ENCODE measurements around the gene TSPAN17.

Gene TSPAN17

DNA sequence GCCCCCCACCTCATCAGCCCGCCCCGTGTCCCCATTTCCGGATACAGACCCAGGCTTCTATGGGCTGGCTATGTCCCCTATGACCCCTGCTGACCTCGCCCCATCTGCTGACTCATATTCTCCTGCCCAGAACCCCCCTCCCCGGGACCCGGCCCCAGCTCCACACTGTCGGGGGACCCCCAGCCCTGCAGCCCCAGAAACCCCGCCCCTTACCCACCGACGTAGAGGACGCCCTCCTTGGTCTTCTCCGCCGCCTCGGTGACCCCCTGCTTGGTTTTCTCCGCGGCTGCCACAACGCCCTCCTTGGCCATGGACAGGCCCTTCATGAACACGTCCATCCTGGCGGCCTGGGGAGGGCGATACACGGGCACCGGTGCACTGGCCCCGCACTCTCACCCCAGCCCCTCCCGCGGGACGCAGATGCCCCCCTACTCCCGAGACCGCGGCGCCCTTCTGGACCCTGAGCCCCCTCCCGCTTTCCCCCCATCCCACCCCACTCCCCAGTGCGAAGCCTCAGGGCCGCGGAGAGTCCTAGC, 17.9 kb upstream of the TSPAN17 start:
- no peaks in the 10 kb centered on the region for H3K36me3 Mint-ChIP-seq (ENCODE audit: low read depth)
- H3K4me1 Mint-ChIP-seq (ENCODE audit: low read depth) = peaks cover 13% of the 10 kb centered on the region
- H3K27ac Mint-ChIP-seq = no peak overlapping the region
- peaks cover 64% of the 10 kb centered on the region for H3K27me3 Mint-ChIP-seq
- no peak overlapping the region for H3K4me3 Mint-ChIP-seq
- no peaks in the 10 kb centered on the region for H3K9me3 Mint-ChIP-seq

DNA sequence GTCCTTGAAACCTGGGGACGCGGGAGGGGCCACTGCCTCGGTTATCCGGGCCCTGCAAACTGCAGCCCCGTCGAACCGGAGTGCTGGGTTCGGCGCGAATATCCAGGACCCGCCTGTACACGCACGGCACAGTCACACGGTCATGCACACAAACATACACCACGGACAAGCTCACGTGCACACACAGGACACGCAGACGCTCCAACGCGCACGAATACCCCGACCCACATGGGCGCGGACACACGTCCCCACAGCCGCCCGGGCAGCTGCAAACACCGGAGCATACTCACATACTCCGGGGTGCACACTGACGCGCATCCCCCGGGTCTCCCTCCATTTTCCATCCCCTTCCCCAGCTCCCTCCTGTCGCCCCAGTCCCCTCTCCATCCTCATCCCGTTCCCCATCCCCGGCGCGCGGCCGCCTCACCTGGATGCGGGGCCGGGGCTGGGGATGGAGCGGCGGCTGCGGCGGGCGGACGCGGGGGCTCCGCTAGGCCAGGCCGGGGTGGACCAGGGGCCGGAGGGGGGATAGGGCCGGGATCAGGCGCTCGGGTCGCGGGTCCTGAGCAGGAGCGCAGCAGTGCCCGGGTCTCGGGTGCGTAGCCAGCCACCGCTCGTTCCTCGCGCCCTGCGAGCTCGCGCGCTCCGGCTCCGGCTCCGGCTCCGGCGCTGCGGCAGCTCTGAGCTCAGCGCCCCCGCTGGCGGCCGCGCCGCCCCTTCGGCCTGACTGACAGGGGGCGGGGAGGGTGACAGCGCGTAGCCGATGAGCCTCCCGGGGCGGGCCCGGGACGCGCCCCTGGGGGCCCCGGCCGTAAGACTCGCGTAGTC, 17.2 kb upstream of the TSPAN17 start, which contains the start of the genes EIF4E1B and SNCB:
Gene EIF4E1B, plus strand, starts transcription at position 823 of the 828 bp plus-strand sequence. CDS start 12,113 bp downstream, outside the sequence.
Gene SNCB, minus strand, starts transcription at position 682 of the 828 bp plus-strand sequence. CDS start 880 bp downstream, outside the sequence.
- Mint-ChIP-seq H3K27ac (no peak within 1 kb of the TSS), H3K36me3 (ENCODE audit: low read depth) (no peaks in the 10 kb centered on the region), H3K4me3 (peak within 1 kb of the TSS; percentile 38), H3K27me3 (peaks cover 67% of the 10 kb centered on the region), H3K9me3 (no peaks in the 10 kb centered on the region), H3K4me1 (ENCODE audit: low read depth) (peaks cover 13% of the 10 kb centered on the region)

DNA sequence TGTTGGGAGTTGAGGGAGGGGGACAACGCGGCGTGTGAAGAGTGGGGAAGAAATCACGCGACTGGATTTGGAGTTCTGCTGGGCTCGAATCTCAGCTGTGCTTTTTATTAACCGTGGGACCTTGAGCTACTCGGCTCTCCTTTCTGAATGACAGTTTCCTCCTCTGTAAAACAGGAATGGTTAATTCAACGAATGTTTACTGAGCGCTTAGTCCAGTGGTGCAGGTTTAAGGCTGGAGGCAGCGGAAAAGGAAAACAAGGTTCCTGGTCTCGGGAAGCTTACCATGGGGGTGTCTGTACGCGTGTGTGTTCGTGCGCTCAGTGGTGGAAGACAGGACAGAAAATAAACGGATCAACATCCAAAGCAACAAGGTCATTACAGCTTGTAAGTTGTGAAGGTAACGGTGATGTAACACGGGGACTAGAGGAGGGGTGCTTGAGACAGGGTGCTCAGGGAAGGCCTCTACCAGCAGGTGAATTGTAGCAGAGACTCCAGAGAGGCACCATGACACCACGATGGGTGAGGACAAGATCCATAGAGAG, 16.5 kb upstream of the TSPAN17 start:
- Mint-ChIP-seq H3K9me3 (no peaks in the 10 kb centered on the region), H3K4me1 (ENCODE audit: low read depth) (peaks cover 13% of the 10 kb centered on the region), H3K27me3 (peaks cover 71% of the 10 kb centered on the region), H3K4me3 (peak overlapping the region; percentile 38), H3K27ac (no peak overlapping the region), H3K36me3 (ENCODE audit: low read depth) (no peaks in the 10 kb centered on the region)

DNA sequence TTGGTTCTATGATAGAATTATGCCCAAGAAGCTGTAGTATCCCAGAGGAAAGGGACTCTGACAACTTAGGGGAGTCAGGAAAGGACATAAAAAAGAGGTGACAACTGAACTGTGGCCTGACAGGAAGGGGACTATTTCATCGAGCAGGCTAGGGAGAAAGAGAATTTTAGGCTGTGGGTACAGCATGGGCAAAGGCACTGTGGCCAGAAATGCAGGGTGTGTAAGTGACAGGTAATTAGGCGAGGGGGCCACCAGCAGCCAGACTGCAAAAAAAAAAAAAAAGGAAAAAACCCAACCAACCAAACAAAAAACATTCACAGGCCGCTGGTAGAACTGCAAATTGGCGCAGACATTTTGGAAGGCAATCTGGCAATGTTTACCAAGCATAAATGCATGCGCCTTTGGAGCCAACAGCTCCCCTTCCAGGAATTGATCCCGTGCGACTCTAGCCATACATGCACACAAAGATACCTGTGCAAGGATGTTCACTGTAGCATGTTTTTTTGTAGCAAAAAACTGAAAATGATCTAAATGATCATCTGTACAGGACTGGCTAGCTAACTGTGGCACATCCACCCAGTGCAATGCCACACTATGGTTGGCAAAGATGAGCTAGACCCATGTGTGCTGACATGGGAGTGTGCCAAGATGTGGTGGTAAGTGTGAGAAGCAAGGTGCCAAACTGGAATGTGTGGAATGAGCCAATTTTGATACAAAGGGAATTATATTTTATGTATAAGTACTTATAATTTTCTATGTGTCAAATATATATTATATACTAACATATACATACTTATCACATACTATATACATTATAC, 15.7 kb upstream of the TSPAN17 start:
- Mint-ChIP-seq H3K27me3 (peaks cover 66% of the 10 kb centered on the region), H3K27ac (no peak overlapping the region)

DNA sequence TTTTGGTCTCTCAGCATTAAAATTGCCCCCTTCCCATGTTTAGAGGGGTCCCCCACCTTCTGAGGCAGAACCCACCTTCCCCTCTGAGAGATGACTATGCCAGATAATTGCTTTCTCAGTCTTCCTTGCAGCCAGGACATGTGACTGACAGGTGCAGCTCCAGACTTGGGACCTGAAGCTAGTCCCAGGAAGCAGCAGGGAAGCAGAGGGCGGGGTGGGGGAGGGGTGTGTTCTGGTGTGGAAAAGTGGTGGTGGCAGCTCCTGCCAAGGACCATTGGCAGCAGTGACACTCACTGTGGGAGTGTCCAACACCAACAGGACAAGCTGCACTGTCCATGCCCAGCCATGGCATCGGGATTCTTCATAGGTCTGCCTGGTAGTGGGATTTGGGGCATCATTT, 14.5 kb upstream of the TSPAN17 start:
- H3K27me3 Mint-ChIP-seq = peaks cover 62% of the 10 kb centered on the region
- H3K9me3 Mint-ChIP-seq = no peaks in the 10 kb centered on the region
- H3K4me3 Mint-ChIP-seq = no peak overlapping the region
- peaks cover 13% of the 10 kb centered on the region for H3K4me1 Mint-ChIP-seq (ENCODE audit: low read depth)
- H3K27ac Mint-ChIP-seq = no peak overlapping the region
- no peaks in the 10 kb centered on the region for H3K36me3 Mint-ChIP-seq (ENCODE audit: low read depth)

More for the DNA sequence above, 15.7 kb upstream of the TSPAN17 start:
- Mint-ChIP-seq H3K36me3 (ENCODE audit: low read depth) (no peaks in the 10 kb centered on the region), H3K4me1 (ENCODE audit: low read depth) (peaks cover 13% of the 10 kb centered on the region), H3K4me3 (no peak overlapping the region), H3K9me3 (no peaks in the 10 kb centered on the region)

DNA sequence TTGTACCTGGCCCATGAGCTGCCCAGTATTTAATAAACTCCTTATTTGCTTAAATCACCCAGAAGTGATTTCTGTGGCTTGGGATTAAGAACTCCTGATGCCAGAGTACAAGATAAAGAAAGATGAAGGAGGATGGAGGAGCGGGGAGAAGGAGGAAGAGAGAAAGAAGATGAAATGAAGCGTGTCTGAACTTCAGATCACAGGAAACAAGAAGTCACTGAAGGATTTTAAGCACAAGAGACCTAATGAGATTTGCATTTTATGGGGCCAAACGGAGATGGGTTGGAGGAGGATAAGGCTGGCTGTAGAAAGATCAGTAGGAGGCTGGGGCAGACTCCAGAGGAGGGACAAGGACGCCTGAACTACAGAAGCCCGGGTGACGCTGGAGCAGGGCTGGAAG, 13.7 kb upstream of the TSPAN17 start:
- no peak overlapping the region for H3K4me3 Mint-ChIP-seq
- H3K9me3 Mint-ChIP-seq = no peaks in the 10 kb centered on the region
- H3K36me3 Mint-ChIP-seq (ENCODE audit: low read depth) = no peaks in the 10 kb centered on the region
- no peak overlapping the region for H3K27ac Mint-ChIP-seq
- peaks cover 54% of the 10 kb centered on the region for H3K27me3 Mint-ChIP-seq
- H3K4me1 Mint-ChIP-seq (ENCODE audit: low read depth) = peaks cover 13% of the 10 kb centered on the region

DNA sequence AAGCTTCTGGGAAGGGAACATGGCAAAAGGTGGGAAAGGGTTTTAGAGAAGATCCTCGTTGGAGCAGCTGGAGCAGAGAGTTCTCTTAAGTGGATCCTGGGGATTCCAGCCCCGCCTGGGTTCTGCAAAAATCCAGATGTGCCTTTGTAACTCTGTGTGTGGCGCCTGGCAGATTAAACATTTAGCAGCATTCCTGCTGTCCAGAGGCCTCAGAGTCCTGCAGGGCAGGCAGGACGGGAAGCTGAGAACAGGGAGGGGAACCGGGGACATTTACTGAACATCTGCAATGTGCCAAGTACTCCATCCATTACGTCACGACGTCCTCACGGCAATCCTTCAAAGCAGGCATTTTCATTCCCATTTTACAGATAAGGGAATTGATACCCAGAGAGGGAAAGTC, 10.9 kb upstream of the TSPAN17 start:
- peaks cover 8% of the 10 kb centered on the region for H3K4me1 Mint-ChIP-seq (ENCODE audit: low read depth)
- no peak overlapping the region for H3K27ac Mint-ChIP-seq
- no peak overlapping the region for H3K4me3 Mint-ChIP-seq
- peaks cover 36% of the 10 kb centered on the region for H3K27me3 Mint-ChIP-seq
- H3K9me3 Mint-ChIP-seq = no peaks in the 10 kb centered on the region
- no peaks in the 10 kb centered on the region for H3K36me3 Mint-ChIP-seq (ENCODE audit: low read depth)

DNA sequence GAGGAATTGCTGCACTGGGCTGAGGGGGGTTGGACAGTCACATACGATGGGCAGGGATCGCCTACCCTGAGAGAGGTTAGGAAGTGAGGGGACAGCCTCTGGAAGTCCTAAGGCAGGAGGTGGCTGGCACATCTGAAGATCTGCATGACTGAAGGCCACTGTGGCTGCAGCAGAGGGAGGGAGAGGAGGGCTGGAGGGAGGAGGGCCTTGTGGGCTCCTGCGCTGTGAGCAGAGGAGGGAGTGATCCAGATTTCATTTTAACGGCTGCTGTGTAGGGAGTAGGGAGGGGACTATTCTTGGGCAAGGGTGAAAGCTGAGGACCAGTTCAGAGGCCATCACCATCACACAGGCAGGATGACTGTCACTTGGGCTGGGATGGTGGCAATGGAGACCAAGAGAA, 9.7 kb upstream of the TSPAN17 start:
- Mint-ChIP-seq H3K27ac (no peak overlapping the region), H3K27me3 (peaks cover 28% of the 10 kb centered on the region), H3K9me3 (no peaks in the 10 kb centered on the region), H3K36me3 (ENCODE audit: low read depth) (no peaks in the 10 kb centered on the region), H3K4me1 (ENCODE audit: low read depth) (peaks cover 8% of the 10 kb centered on the region), H3K4me3 (no peak overlapping the region)

DNA sequence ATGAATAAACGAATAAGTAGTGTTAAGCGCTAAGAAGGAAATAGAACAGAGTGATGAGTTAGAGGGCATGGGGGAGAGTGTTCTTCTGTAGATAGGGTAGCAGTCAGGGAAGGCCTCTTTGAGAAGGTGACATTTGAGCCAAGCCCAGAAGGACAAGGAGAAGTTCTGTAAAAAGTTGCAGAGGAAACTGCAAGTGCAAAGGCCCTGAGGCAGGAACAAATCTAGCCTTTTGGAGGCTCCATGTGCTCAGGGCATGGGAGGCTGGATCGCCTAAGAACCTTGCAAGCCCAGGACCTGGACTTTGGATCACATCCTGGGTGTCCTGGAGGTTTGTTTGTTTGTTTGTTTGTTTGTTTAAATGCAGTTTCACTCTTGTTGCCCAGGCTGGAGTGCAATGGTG, 8.8 kb upstream of the TSPAN17 start:
- Mint-ChIP-seq H3K9me3 (no peaks in the 10 kb centered on the region), H3K4me1 (ENCODE audit: low read depth) (peaks cover 8% of the 10 kb centered on the region), H3K27ac (no peak overlapping the region), H3K27me3 (peaks cover 25% of the 10 kb centered on the region), H3K4me3 (no peak overlapping the region), H3K36me3 (ENCODE audit: low read depth) (no peaks in the 10 kb centered on the region)

DNA sequence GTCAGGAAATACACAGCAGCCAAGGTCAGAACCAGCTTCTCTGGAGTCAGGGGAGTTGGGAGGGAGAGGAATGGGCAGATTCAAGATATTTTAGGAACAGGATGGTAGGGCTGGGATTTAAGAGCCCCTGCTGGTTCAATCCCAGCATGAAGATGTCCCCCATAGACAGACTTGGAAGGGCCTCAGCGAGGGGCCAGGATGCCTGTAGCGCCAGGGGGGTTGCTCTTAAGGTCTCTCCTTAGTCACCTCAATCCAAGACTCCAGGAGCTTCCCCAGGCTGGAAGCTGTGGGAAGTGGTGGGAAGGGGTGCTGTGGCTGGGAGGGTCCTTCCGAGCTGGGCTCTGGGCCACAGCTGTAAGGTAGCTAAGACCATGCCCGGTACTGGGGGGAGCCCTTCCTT, 8.1 kb upstream of the TSPAN17 start:
- no peak overlapping the region for H3K4me3 Mint-ChIP-seq
- no peaks in the 10 kb centered on the region for H3K36me3 Mint-ChIP-seq (ENCODE audit: low read depth)
- peaks cover 18% of the 10 kb centered on the region for H3K27me3 Mint-ChIP-seq
- no peaks in the 10 kb centered on the region for H3K9me3 Mint-ChIP-seq
- no peak overlapping the region for H3K27ac Mint-ChIP-seq
- H3K4me1 Mint-ChIP-seq (ENCODE audit: low read depth) = peaks cover under 1% of the 10 kb centered on the region

DNA sequence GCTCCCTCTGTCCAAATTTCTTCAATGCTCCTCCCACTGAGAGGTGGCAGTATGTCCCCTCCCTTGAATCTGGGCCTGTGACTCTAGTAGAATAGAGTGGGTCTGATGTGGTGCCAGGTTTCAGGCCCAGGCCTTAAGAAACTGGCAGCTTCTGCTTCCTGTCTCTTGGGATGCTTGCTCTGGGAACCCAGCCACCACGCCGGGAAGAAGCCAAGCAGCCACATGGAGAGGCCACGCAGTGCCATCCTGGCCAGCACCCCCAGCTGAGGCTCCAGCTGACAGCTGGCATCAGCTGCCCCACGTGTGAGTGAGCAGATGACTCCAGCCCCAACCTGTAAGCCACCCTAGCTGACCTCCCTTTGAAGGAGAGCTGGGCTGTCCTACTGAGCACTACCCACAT, 7.3 kb upstream of the TSPAN17 start:
- Mint-ChIP-seq H3K9me3 (no peaks in the 10 kb centered on the region), H3K4me1 (ENCODE audit: low read depth) (no peaks in the 10 kb centered on the region), H3K36me3 (ENCODE audit: low read depth) (no peaks in the 10 kb centered on the region), H3K27me3 (peaks cover 13% of the 10 kb centered on the region), H3K4me3 (no peak overlapping the region), H3K27ac (no peak overlapping the region)

DNA sequence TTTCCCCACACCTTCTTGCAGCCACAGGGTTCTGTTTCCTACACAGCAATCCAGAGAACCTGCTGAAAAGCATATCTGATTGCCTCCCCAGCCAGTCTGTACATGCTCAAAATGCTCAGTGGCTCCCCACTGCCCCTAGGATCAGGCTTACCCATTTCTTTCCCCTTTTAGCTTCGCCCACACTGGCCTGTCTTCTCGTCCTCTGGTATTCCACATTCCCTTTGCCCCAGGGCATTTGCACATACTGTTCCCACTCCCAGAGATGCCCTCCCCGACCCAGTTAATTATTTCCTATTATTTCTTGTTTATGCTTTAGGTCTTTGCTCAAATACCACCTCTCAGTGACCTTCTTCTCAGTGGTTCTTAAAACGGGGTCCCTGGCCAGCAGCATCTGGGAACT, 6.7 kb upstream of the TSPAN17 start:
- Mint-ChIP-seq H3K4me3 (no peak overlapping the region), H3K27ac (no peak overlapping the region), H3K9me3 (no peaks in the 10 kb centered on the region), H3K27me3 (peaks cover 7% of the 10 kb centered on the region), H3K4me1 (ENCODE audit: low read depth) (no peaks in the 10 kb centered on the region), H3K36me3 (ENCODE audit: low read depth) (no peaks in the 10 kb centered on the region)

DNA sequence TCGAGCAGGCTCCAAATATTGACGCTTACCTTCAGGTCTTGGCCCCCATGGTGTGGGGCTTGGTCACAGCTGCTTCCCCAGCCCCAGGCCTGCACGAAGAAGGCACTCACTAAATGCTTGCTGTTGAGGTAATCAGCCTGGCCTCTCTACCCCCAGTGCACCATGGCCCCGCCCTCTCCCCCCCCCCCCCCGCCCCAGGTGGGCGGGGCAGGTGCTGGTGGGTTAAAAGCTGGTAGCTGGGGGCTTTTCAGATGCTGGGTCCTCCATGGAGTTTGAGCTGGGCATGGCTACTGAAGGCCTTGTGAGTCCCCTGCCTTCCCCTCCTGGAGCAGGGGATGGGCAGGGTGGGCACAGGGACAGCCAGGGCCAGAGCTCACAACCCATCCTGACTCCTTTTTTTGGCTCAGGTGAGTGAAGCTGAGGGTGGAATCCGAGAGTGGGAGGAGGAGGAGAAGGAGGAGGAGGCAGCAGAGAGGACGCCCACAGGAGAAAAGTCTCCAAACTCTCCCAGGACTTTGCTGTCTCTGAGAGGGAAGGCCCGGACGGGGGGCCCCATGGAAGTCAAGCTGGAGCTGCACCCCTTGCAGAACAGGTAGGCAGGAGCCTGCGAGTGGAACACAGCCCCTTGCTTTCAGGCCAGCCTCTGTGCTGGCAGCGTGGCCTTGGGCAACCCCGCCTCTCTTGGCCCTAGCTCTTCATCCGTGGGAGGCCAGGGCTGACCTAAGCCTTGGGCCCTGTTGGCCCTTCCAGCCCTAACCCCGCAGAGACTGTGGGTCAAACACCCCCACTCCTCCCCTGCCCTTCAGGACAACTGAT, 4.4 kb upstream of the TSPAN17 start:
- no peak overlapping the region for H3K4me3 Mint-ChIP-seq
- no peak overlapping the region for H3K27ac Mint-ChIP-seq

DNA sequence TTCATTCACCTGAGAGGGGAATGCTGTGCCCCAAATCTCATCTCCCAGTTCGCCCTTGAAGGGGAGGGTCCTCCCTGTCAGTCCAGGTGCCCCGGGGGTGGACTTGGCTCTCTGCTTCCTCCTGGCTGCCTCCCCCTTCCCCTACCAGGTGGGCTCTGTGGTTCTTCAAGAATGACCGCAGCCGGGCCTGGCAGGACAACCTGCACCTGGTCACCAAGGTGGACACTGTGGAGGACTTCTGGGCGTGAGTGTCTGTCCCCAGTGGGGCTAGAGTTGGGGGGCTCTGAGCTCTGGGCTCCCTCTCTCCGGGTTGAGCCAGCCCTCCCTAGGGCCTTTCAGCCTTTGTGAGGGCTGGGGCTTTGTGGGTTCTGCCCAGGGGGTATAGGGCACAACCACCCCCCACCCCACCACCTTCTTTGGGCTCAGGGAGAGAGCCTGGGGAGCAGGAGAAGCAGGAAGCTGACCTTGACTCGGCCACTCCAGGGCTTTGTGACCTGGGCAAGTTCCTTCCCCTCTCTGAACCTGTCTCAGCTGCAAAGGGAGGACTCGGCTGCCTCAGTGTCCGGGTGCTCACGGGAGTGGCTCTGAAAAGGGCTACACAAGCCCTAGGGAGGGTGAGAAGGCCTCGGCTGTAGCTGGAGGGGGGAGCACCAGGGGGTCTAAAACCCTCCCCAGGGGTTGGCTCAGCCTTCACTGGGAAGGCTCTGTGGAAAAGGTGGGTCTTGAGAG, 3.6 kb upstream of the TSPAN17 start:
- Mint-ChIP-seq H3K9me3 (no peaks in the 10 kb centered on the region), H3K27ac (no peak overlapping the region), H3K4me1 (ENCODE audit: low read depth) (peaks cover 19% of the 10 kb centered on the region), H3K27me3 (no peaks in the 10 kb centered on the region), H3K36me3 (ENCODE audit: low read depth) (no peaks in the 10 kb centered on the region), H3K4me3 (no peak overlapping the region)

More for the DNA sequence above, 4.4 kb upstream of the TSPAN17 start:
- Mint-ChIP-seq H3K9me3 (no peaks in the 10 kb centered on the region), H3K27me3 (no peaks in the 10 kb centered on the region), H3K4me1 (ENCODE audit: low read depth) (peaks cover 13% of the 10 kb centered on the region), H3K36me3 (ENCODE audit: low read depth) (no peaks in the 10 kb centered on the region)

All from stimulated activated naive CD8-positive, alpha-beta T cell treated with anti-CD3 and anti-CD28 coated beads, Interleukin-15, Interleukin-2, amounts not matched to agents 100 ng/mL and 50 ng/mL, for 24 hours (primary cell).